ENCODE results near the gene HEATR9.
"Not testable (repeated sequence)": the region's sequence is repeated elsewhere in the genome, so short reads cannot be mapped to it uniquely, and the experiment has no call there.

The HEATR9 gene, protein sequence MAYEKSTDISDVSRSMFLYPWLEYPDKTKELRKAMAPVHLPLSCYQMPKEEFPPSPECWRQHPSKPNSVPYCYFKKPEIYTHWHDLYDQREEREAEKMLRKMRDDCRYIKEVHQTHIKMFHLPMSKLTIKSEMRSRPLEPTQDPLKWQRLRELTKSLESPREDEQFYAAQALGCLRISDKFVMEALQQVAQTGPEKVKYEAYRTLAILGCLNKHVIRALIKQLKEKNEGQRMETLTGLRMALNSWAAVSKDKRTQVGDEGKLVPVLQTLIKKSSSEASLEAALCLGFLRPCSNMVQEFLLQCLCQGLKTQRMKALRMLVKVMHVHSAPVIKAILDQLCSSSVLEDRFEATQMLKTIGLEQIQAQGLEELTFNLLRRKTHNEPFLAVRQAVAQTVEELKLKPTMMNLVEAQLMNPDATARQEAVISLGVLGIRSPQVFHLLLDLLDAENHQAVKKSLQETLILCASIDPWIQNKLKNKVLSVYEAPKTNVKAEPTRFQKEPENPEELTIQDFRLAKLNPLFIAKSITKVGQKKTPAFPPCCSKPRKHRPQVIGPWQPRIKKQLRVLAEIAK

DNA sequence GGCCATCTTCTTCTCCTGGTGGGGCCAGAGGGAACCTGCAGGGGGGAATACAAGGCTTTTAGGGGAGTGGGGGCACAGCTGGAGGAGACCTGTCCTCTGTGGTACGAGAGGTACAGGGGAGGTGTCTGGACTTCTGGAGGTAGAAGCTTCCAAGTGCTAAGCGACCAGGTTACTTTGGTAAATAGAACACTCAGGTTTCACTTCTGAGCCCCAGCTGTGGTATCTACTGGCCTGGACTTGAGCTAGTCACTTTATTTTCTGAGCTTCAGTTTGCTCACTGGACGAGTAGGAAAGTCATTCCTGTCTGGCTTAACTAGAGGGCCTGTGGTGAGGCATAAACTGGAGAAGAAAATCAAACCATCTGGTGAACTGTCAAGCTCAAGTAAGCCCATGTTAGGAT, at the start of gene HEATR9:
TSS of gene HEATR9 (minus strand) at position 155 of the 400 bp plus-strand sequence. CDS start at position 6, 149 bp downstream.
- DNase-seq, result no peak

- DNase-seq, result no peak
These were observed 49.0 kb upstream of the HEATR9 start for GRCh38 chr17:35917519-35918213.

DNA sequence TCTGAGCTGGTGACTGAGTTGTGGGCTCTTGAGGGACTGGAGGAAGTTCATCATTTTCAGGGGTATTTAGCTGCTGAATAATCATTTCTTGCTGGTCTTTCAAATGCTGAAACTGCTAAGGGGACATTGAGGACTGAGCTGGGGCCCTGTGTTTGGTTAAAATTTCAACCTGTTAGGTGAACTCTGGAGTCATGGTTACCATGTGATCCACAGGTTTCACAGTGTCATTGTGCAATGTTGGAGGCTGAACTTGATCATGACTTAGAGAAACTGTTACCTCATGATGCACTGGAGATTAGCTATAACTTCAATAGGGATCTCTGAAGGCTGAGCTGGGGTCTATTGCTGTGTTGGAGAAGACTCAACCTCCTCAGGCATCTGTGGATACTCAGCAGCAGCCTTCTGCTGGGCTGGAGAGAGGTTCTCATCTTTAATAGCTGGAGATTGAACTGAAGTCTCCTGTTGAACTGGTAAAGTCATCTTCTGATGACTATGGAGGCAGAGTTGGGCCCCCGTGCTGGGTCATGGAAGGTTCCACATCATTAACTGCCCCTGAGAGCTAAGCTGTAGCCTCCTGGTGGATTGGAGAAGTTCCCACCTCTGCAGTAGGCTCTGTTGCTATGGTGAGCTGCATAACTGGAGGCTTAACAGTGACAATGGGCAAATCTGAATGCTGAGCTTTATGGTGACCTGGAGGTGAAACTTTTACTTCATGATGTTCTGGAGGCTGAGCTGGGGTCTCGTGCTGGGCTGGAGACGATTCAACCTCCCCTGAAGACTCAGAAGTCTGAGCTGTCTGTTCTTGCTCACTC, 46.7 kb upstream of the HEATR9 start:
- no peak for DNase-seq

- DNase-seq, result no peak
These were observed 45.7 kb upstream of the HEATR9 start for GRCh38 chr17:35914354-35914753.

- DNase-seq, result no peak
These were observed 44.9 kb upstream of the HEATR9 start for GRCh38 chr17:35913609-35914008.

DNA sequence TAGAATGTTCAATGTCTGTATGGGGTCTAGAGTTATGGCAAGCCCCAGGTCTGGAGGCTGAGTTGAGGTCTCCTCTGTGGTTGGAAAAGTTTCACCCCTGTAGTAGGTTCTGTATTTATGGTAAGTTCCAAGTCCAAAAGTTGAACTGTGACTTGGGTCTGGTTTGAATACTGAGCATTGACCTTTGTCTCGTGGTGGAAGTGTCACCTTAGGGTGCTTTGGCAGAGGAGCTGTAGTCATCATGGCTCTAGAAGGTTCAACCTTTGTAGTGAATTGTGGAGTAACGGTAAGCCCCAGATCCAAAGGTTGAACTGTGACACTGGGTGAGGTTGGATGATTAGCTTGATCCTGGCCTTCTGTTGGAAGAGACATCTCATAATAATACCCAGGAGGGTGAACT, 44.3 kb upstream of the HEATR9 start:
- DNase-seq, result no peak

- DNase-seq, result no peak
These were observed 43.7 kb upstream of the HEATR9 start for GRCh38 chr17:35912339-35912912.

- no peak for DNase-seq
These were observed 40.7 kb upstream of the HEATR9 start for GRCh38 chr17:35909408-35909807.

DNA sequence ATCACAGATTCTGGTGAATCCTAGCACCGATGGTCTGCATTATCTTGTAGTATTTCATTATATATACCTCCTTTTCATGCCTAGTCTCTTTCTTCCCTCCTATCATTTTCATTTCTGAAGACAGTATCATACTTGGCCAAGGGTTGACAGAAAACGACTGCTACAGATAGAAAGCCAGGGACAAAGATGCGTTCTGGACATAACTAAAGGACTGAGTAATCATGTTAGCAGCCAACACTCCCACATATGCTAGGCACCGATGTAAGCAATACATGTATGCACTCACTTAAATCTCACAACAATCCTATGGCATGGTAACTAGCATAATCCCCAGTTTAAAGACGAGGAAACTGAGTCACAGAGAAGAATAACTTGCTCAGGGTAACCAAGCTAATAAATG, 39.0 kb upstream of the HEATR9 start:
- no peak for DNase-seq

- no peak for DNase-seq
These were observed 38.4 kb upstream of the HEATR9 start for GRCh38 chr17:35906926-35907637.

- DNase-seq, result no peak
These were observed 37.7 kb upstream of the HEATR9 start for GRCh38 chr17:35906191-35906925.

DNA sequence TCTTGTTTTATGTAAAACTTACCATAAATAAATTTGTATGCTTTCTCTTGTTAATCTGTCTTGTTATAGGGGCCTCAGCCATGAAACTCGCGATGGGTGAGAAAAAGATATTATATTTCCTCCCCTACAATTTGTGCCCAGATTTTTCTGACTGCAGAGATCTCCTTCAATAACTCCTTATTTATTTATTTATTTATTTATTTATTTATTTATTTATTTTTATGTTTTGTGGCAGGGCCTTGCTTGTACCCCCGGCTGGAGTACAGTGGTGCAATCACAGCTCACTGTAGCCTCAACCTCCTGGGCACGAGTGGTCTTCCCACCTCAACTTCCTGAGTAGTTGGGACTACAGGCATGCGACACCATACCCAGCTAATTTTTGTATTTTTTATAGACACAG, 34.8 kb upstream of the HEATR9 start:
- no peak for DNase-seq

DNA sequence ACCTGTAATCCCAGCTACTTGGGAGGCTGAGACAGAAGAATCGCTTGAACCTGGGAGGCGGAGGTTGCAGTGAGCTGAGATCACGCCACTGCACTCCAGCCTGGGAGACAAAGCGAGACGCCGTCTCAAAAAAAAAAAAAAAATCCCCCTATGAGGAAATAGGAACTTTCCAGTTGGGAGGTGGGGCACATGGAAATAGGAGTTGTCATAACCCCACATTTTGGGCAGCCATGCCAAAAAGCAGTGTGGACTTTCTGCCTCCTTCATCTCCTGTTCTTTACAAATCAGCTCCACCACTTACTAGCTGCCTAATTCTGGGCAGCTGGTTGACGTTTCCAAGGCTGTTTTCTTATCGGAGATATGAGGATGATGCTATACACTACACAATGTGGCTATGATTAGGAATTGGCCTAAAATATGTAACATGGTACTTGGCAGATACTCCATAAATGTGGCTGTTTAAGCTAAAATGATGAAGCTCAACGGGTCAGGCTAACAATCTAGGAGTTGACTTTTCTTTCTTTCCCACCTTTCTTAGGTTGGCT, 33.0 kb upstream of the HEATR9 start:
- no peak for DNase-seq

DNA sequence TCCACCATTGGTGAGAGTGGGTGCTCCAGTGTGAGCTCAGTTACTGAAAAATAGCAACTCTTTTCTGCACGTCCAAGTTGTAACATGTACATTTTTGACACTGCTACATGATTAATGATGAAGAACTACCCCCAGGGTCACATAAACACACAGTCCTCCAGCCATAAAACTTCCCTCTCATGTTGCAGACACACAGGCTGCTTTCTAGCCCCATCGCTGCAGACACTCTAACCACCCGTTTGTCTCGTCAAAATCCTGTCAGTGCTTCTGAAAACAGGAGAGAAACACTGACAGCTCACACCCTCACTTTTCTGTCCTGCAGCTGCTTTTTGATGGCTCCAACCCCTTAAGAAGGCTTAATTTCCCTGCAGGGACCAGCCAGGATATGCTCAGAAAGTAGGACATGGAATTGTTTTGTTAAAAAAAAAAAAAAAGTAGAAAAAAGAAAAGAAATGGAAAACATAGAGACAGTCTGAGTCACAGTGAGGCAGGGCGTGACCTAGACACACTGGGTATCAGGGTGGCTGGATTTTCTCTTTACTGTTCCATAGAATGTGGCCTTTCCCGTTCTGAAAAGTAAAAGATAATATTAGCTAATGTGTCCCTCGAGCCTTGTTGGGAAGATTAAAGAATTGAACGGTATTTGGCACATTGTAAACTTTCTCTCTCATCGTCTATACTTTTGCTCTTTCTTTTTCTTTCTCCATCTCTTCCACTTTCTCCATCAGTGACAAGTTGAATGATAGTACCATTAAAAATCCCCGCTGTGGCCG, 32.2 kb upstream of the HEATR9 start:
- DNase-seq, result no peak

GRCh38 chr17:35900280-35900679, 31.6 kb upstream of the HEATR9 start:
- no peak for DNase-seq

DNA sequence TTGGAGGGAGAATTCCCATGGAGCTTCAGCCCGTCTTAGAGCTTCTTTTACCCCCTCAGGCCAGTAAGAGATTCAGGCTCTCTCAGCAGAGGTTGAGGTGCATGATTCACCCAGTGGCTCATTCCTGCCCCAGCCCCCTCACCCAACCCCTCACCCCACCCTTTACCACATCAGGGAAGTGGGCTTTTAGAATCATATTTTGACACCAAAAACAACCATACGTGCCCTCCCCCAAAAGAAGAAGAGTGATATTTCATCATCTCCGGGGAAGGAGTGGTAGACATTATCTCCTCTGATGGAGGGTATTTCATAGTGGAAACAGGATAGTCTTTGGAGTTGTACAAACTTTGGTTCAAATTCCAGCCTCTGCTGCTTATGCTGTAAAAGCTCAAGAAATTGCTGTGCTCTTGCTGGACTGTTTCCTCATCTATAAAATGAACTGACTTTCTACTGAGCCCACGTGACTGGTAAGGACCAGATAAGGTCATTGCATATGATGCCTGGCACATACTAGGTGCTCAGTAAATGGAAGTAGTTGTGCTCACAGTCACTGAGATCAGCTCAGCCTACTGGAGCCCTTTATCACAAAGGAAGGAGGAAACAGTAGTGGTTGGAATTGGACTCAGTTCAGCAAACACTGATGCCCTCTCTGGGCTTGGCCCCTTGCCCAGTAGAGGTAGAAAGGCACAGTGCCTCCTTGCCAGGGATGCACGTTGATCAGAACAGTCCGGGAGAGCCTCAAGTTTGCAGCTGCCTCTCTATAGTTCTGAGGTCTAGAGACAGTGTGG, 29.8 kb upstream of the HEATR9 start:
- no peak for DNase-seq

GRCh38 chr17:35897772-35898171, 29.1 kb upstream of the HEATR9 start:
- not testable (repeated sequence) for DNase-seq

GRCh38 chr17:35895636-35896587, 27.2 kb upstream of the HEATR9 start:
- no peak for DNase-seq
